Measurements from ENCODE around the gene ANO7. TPM values are rescaled to one million over a fixed set of nuclear protein-coding genes. Genes with fewer than 3 reads are reported as not detected.
A peak's percentile ranks its signal among the peaks of the same experiment; 100 is the strongest.

The ANO7 gene
- total and polyA plus RNA-seq, 8 donors: 1.3 to 2.8 (median 2.1) TPM

GRCh38 chr2:241273210-241274020 is 84.9 kb downstream of the ANO7 start:
- Histone ChIP-seq H3K4me1 (peaks cover 22 to 56% of the 10 kb centered on the region in 2 donors), H3K4me3 (peak overlapping the region; percentile 79 to 87), H3K36me3 (peaks cover 0 to 5% of the 10 kb centered on the region in 2 donors), H3K9me3 (no peaks in the 10 kb centered on the region), H3K27me3 (no peaks in the 10 kb centered on the region), H3K27ac (peak overlapping the region; percentile 89 to 93)
- no peak for TF ChIP-seq CTCF (IDR thresholded peaks at IDR 0.05)
- ATAC-seq: no peak
- intact Hi-C loops (cut with DNase I): no loop called here
- no peak for DNase-seq

GRCh38 chr2:241274127-241274526 is 85.7 kb downstream of the ANO7 start:
- TF ChIP-seq CTCF (IDR thresholded peaks at IDR 0.05): no peak
- DNase-seq: no peak
- Histone ChIP-seq H3K36me3 (no peaks in the 10 kb centered on the region), H3K4me3 (no peak overlapping the region), H3K9me3 (no peaks in the 10 kb centered on the region), H3K27me3 (no peaks in the 10 kb centered on the region), H3K27ac (no peak overlapping the region), H3K4me1 (peaks cover 22 to 50% of the 10 kb centered on the region in 2 donors)
- intact Hi-C loops (cut with DNase I): no loop called here
- no peak for ATAC-seq

Other genes with a start within 250 kb of the ANO7 start
- gene SNED1, start 190.1 kb upstream of the ANO7 start, total RNA-seq: 10 to 100 TPM; 36.4 to 48.2 TPM
- 10 to 100 TPM; 44.8 to 81.0 (median 60.1) TPM for gene SNED1, start 190.1 kb upstream of the ANO7 start, polyA plus RNA-seq (ENCODE audit: insufficient read length in 6 of 6)
- 10 to 100 TPM; 24.9 to 26.7 TPM for gene MTERF4, start 86.4 kb upstream of the ANO7 start, total RNA-seq
- 100 to 1,000 TPM in 1 of 6 donors, 10 to 100 TPM in 5; 67.1 to 101 (median 92.0) TPM for gene MTERF4, start 86.4 kb upstream of the ANO7 start, polyA plus RNA-seq (ENCODE audit: insufficient read length in 6 of 6)
- 10 to 100 TPM; 12.7 to 21.3 TPM for gene PASK, start 39.2 kb upstream of the ANO7 start, total RNA-seq
- 10 to 100 TPM; 19.9 to 24.8 (median 21.0) TPM for gene PASK, start 39.2 kb upstream of the ANO7 start, polyA plus RNA-seq (ENCODE audit: insufficient read length in 6 of 6)
- 10 to 100 TPM; 61.6 to 80.0 TPM for gene PPP1R7, start 38.2 kb upstream of the ANO7 start, total RNA-seq
- gene PPP1R7, start 38.2 kb upstream of the ANO7 start, polyA plus RNA-seq (ENCODE audit: insufficient read length in 6 of 6): 10 to 100 TPM; 68.3 to 75.9 (median 71.3) TPM
- gene HDLBP, start 127.0 kb downstream of the ANO7 start, total RNA-seq: 100 to 1,000 TPM; 559 to 567 TPM
- 100 to 1,000 TPM; 369 to 419 (median 380) TPM for gene HDLBP, start 127.0 kb downstream of the ANO7 start, polyA plus RNA-seq (ENCODE audit: insufficient read length in 6 of 6)
- gene SEPTIN2, start 127.2 kb downstream of the ANO7 start, total RNA-seq: 100 to 1,000 TPM; 320 to 344 TPM
- gene SEPTIN2, start 127.2 kb downstream of the ANO7 start, polyA plus RNA-seq (ENCODE audit: insufficient read length in 6 of 6): 100 to 1,000 TPM; 509 to 593 (median 567) TPM
- 10 to 100 TPM; 32.2 to 37.0 TPM for gene FARP2, start 167.6 kb downstream of the ANO7 start, total RNA-seq
- gene FARP2, start 167.6 kb downstream of the ANO7 start, polyA plus RNA-seq (ENCODE audit: insufficient read length in 6 of 6): 10 to 100 TPM; 47.4 to 54.8 (median 50.2) TPM

All from left lung (tissue), 10 donors.